ENCODE results near the gene STIM2.

DNA sequence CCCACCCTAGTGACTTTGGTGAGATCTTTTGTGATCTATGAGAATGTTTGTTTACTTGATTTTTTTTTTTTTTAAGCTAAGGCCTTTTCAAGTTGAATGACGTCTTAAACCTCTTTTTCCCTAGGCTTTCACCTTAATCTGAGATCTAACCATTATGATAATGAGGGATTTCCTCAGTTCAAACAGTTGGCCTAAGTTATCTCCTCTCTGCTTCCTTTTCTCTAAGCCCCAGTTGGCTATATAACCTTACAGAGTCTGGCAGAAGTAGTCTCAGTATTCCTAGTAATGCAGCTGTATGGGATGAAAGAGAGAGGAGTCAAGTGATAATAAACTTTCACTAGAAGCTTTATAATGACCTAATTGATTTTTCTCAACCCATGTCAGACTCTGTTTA lies 99.0 kb downstream of the STIM2 start:
- TF ChIP-seq POLR2AphosphoS5 (IDR thresholded peaks at IDR 0.05; ENCODE audit: low read depth, low read length) (no peak), TCF7L2 (IDR thresholded peaks at IDR 0.05; ENCODE audit: low read depth, low read length) (no peak)
- TF ChIP-seq, protein P1, sequence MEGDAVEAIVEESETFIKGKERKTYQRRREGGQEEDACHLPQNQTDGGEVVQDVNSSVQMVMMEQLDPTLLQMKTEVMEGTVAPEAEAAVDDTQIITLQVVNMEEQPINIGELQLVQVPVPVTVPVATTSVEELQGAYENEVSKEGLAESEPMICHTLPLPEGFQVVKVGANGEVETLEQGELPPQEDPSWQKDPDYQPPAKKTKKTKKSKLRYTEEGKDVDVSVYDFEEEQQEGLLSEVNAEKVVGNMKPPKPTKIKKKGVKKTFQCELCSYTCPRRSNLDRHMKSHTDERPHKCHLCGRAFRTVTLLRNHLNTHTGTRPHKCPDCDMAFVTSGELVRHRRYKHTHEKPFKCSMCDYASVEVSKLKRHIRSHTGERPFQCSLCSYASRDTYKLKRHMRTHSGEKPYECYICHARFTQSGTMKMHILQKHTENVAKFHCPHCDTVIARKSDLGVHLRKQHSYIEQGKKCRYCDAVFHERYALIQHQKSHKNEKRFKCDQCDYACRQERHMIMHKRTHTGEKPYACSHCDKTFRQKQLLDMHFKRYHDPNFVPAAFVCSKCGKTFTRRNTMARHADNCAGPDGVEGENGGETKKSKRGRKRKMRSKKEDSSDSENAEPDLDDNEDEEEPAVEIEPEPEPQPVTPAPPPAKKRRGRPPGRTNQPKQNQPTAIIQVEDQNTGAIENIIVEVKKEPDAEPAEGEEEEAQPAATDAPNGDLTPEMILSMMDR (IDR thresholded peaks at IDR 0.05) = no peak

Measured in Panc1 (cell line).